Activated naive CD8-positive, alpha-beta T cell treated with anti-CD3 and anti-CD28 coated beads, Interleukin-2, amount 10 ng/mL, durations not matched to agents 7 days and 5 days (primary cell): ENCODE results near the gene P4HA2. TPM values are rescaled to one million over a fixed set of nuclear protein-coding genes. Genes with fewer than 3 reads are reported as not detected.
"Not testable (repeated sequence)": the region's sequence is repeated elsewhere in the genome, so short reads cannot be mapped to it uniquely, and the experiment has no call there.

Source experiments
- ATAC-seq: fragments of 150-1000 bp; cut with Tn5 transposase; one replicate; pipeline ENCODE4 v1.10.0; 2021; ENCODE audit warnings: low read depth, moderate library complexity
- POLR2A ChIA-PET: fragments of 350-600 bp; sonication (Branson Sonifier 250); formaldehyde crosslinking; loops from one replicate; lab custom pipeline; 2021; ENCODE audit warnings: antibody characterized with exemption; lab: Charles Lee
- DNase-seq: peaks from one replicate; pipeline ENCODE4 v3.0.0; 2021
- H3K27ac Mint-ChIP-seq: one replicate; pipeline ENCODE4 v1.8.0; 2022; ENCODE audit warnings: mild to moderate bottlenecking, mixed read lengths
- H3K27me3 Mint-ChIP-seq: one replicate; pipeline ENCODE4 v1.8.0; 2022; ENCODE audit warnings: mild to moderate bottlenecking, moderate library complexity, mixed read lengths
- H3K36me3 Mint-ChIP-seq: one replicate; pipeline ENCODE4 v1.8.0; 2021; ENCODE audit warnings: mild to moderate bottlenecking, mixed read lengths
- H3K4me1 Mint-ChIP-seq: one replicate; pipeline ENCODE4 v1.8.0; 2021; ENCODE audit warnings: mixed read lengths
- H3K4me3 Mint-ChIP-seq: one replicate; pipeline ENCODE4 v1.8.0; 2022; ENCODE audit warnings: mild to moderate bottlenecking, moderate library complexity, mixed read lengths
- H3K9me3 Mint-ChIP-seq: one replicate; pipeline ENCODE4 v1.8.0; 2021; ENCODE audit warnings: mixed read lengths
- total RNA-seq, 2 experiments: library from RNA; stranded (reverse); gene quantifications; one replicate each; pipeline ENCODE4 v1.2.3, GENCODE V29; 2021

The P4HA2 gene
- total RNA-seq, 2 experiments from 2014 or later = 10.1 to 10.7 TPM

DNA sequence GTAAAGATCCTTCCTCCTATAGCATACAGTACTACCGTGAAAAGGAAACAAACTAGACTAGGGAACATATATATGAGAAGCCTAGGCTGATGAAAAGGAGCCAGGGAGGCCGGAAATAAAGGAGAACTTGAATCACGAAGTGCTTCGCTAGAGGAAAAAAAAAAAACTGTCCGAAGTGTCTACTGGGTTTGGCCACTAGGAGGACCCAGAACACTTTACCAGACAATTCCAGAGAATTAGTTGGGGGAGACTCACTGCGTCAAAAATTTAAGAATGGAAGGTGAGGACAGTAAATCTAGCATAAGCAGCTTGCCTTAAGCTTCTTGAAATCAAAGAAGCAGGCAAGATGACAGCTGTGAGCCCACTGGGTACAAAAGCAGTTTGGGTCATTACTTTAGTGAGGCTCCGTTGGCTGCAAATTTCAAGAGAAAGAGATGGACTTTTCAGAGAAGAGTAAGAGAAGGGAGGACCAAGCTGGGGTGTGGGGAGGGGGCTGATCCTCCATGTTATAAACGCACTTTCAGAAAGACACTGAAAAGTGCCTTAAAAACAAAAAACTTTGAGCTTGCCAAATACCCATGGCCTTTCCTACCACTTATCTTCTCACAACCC lies 47.4 kb downstream of the P4HA2 start:
- ATAC-seq (peak; percentile 44), DNase-seq (no peak)
- H3K36me3 Mint-ChIP-seq = peaks cover 6% of the 10 kb centered on the region
- H3K4me1 Mint-ChIP-seq = peaks cover 36% of the 10 kb centered on the region
- H3K27ac Mint-ChIP-seq = peak overlapping the region; percentile 19
- POLR2A ChIA-PET = no interaction called here
- H3K9me3 Mint-ChIP-seq = peaks cover 5% of the 10 kb centered on the region
- no peak overlapping the region for H3K4me3 Mint-ChIP-seq
- H3K27me3 Mint-ChIP-seq = no peaks in the 10 kb centered on the region

DNA sequence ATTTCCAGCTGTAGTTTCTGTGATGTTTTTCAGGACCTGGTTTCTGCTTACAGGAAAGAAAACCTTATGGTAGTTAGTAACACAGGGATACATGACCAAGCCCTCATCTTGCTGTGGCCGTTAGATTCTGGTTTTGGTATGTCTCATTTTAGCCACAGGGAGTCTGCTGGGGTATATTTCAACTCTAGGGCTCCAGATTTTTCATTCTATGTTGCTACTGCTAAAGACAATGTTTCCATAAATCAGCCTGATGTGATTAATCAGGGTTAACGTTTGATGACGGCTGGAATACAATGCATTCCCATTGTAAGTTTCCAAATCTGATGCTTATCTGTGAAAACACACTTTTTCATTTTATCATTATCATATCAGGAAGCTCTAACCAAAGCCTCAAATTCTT lies 48.2 kb downstream of the P4HA2 start:
- ATAC-seq = no peak
- H3K9me3 Mint-ChIP-seq = peaks cover 5% of the 10 kb centered on the region
- H3K27ac Mint-ChIP-seq = peak overlapping the region; percentile 50

DNA sequence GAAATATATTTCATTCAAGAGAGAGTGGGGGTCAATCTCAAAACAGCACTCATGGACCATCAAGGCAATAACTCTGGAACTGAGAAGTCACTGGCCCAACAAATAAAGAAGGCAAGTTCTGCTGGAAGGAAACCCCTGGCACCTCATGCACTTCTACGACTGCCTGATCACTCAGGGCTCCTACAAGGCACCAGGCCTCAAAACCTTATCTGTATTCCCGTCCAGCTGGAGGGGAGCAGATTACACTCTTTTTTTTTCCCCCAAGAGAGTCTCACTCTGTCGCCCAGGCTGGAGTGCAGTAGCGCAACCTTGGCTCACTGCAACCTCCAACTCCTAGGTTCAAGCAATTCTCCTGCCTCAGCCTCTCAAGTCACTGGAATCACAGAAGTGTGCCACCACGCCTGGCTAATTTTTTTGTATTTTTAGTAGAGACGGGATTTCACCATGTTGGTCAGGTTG lies 49.9 kb downstream of the P4HA2 start:
- Mint-ChIP-seq H3K4me3 (no peak overlapping the region), H3K4me1 (peaks cover 33% of the 10 kb centered on the region), H3K27ac (peak overlapping the region; percentile 8), H3K9me3 (no peaks in the 10 kb centered on the region), H3K36me3 (no peaks in the 10 kb centered on the region), H3K27me3 (peaks cover 4% of the 10 kb centered on the region)
- no peak for ATAC-seq
- no peak for DNase-seq
- POLR2A ChIA-PET = no interaction called here

More for the DNA sequence above, 48.2 kb downstream of the P4HA2 start:
- Mint-ChIP-seq H3K27me3 (no peaks in the 10 kb centered on the region), H3K4me3 (no peak overlapping the region), H3K4me1 (peaks cover 36% of the 10 kb centered on the region), H3K36me3 (peaks cover 6% of the 10 kb centered on the region)
- POLR2A ChIA-PET = no interaction called here
- DNase-seq = no peak

DNA sequence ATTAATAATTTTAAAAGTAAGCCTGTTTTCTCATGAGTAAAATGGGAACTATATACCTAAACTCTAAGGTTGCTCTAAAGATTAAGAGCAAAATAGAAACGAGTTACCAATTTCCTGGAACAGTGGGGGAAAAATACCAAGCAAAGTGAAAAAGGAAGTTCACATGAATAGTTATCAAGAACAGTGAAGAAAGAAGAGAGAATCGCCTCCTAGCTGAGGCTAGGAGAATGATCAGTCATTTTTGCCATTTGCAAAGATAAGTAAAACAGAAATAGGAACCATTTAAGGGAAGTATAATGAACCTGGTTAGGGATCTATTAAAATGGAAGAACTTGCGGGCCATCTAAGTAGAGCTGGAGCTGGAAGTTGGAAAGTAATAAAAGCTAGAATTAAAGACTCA lies 50.7 kb downstream of the P4HA2 start:
- no peak for DNase-seq
- POLR2A ChIA-PET = no interaction called here
- Mint-ChIP-seq H3K4me3 (peak overlapping the region; percentile 54), H3K9me3 (no peaks in the 10 kb centered on the region), H3K27me3 (peaks cover 5% of the 10 kb centered on the region), H3K4me1 (peaks cover 33% of the 10 kb centered on the region), H3K36me3 (no peaks in the 10 kb centered on the region), H3K27ac (peak overlapping the region; percentile 76)
- ATAC-seq = peak; percentile 48

DNA sequence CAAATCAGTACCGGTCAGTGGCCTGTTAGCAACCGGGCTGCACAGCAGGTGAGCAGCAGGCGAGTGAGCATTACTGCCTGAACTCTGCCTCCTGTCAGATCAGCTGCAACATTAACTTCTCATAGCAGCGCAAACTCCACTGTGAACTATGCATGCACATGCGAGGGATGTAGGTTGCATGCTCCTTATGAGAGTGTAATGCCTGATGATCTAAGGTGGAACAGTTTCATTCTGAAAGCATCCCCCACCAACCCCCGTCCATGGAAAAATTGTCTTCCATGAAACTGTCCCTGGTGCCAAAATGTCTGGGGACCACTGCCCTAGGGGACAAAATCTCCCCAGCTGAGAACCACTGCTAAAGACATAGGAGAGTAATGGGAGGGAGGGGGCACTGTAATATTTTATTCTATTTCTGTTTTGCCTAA lies 51.1 kb downstream of the P4HA2 start:
- Mint-ChIP-seq H3K4me1 (peaks cover 33% of the 10 kb centered on the region), H3K4me3 (peak overlapping the region; percentile 54), H3K27ac (no peak overlapping the region), H3K36me3 (no peaks in the 10 kb centered on the region), H3K9me3 (no peaks in the 10 kb centered on the region), H3K27me3 (peaks cover 9% of the 10 kb centered on the region)
- ATAC-seq (peak; percentile 46), DNase-seq (peak; percentile 40)
- POLR2A ChIA-PET = no interaction called here

DNA sequence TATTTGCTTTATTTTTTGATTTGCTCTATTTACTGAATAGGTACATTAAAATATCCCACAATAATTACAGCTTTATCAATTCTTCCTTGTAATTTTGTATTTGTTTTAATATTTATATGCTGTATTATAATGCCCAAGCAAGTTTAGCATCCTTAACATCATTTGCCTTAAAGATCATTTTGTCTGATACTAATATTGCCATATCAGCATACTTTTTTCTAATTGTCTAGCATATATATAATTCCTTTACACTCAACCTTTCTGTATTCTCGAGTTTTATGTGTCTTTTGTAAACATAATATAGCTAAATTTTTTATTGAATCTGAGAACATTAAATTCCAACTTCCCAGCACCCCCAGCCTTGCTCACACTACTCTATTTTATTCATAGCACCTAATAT lies 64.7 kb downstream of the P4HA2 start:
- peaks cover 4% of the 10 kb centered on the region for H3K9me3 Mint-ChIP-seq
- no peak overlapping the region for H3K27ac Mint-ChIP-seq
- no peak overlapping the region for H3K4me3 Mint-ChIP-seq
- POLR2A ChIA-PET = no interaction called here
- no peak for DNase-seq
- H3K36me3 Mint-ChIP-seq = no peaks in the 10 kb centered on the region
- peaks cover 3% of the 10 kb centered on the region for H3K4me1 Mint-ChIP-seq
- no peak for ATAC-seq
- peaks cover 18% of the 10 kb centered on the region for H3K27me3 Mint-ChIP-seq

DNA sequence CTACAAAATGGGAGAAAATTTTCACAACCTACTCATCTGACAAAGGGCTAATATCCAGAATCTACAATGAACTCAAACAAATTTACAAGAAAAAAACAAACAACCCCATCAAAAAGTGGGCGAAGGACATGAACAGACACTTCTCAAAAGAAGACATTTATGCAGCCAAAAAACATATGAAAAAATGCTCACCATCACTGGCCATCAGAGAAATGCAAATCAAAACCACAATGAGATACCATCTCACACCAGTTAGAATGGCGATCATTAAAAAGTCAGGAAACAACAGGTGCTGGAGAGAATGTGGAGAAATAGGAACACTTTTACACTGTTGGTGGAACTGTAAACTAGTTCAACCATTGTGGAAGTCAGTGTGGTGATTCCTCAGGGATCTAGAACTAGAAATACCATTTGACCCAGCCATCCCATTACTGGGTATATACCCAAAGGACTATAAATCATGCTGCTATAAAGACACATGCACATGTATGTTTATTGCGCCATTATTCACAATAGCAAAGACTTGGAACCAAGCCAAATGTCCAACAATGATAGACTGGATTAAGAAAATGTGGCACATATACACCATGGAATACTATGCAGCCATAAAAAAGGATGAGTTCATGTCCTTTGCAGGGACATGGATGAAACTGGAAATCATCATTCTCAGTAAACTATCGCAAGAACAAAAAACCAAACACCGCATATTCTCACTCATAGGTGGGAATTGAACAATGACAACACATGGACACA lies 65.9 kb downstream of the P4HA2 start:
- POLR2A ChIA-PET = not testable (repeated sequence)

DNA sequence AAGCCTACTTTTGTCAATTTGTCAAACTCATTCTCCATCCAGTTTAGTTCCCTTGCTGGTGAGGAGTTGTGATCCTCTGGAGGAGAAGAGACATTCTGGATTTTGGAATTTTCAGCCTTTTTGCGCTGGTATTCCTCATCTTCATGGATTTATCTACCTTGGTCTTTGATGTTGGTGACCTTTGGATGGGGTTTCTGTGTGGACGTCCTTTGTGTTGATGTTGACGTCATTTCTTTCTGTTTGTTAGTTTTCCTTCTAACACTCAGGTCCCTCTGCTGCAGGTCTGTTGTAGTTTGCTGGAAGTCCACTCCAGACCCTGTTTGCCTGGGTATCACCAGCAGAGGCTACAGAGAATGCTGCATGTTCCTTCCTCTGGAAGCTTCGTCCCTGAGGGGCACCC lies 71.2 kb downstream of the P4HA2 start:
- Mint-ChIP-seq H3K27ac (no peak overlapping the region), H3K4me1 (no peaks in the 10 kb centered on the region)
- POLR2A ChIA-PET = no interaction called here

More for the DNA sequence above, 65.9 kb downstream of the P4HA2 start:
- H3K27me3 Mint-ChIP-seq = peaks cover 22% of the 10 kb centered on the region
- H3K4me3 Mint-ChIP-seq, DNase-seq, ATAC-seq, H3K4me1 Mint-ChIP-seq, H3K27ac Mint-ChIP-seq, H3K9me3 Mint-ChIP-seq, H3K36me3 Mint-ChIP-seq: not testable (repeated sequence)

DNA sequence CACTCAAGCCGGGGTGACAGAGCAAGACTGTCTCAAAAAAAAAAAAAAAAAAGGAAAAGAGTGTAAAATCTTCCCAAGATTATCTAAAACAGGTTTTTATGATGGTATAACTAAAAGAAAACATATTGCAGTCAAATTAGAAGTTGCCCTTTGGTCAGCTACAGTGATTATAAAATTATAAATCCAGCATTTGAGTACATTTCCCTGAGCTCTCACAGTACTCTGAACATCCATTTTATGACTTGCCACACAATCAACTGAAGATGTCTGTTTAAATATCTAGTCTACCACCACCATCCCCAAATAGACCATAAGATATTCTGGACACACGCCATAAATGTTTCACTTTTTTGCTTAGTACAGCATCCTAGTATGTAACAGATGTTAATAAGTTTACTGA lies 77.1 kb downstream of the P4HA2 start:
- Mint-ChIP-seq H3K4me1 (no peaks in the 10 kb centered on the region), H3K9me3 (peaks cover 25% of the 10 kb centered on the region), H3K27ac (no peak overlapping the region), H3K36me3 (peaks cover 7% of the 10 kb centered on the region), H3K4me3 (no peak overlapping the region), H3K27me3 (peaks cover 16% of the 10 kb centered on the region)
- POLR2A ChIA-PET = interaction anchor here (0.7 kb wide), 1 partner anchor 1186 kb away, joined by 3 read pairs; no protein-coding TSS in a partner anchor
- ATAC-seq (no peak), DNase-seq (no peak)

More for the DNA sequence above, 71.2 kb downstream of the P4HA2 start:
- peaks cover 19% of the 10 kb centered on the region for H3K27me3 Mint-ChIP-seq
- peaks cover 9% of the 10 kb centered on the region for H3K36me3 Mint-ChIP-seq
- no peak overlapping the region for H3K4me3 Mint-ChIP-seq
- ATAC-seq = no peak
- H3K9me3 Mint-ChIP-seq = peaks cover 28% of the 10 kb centered on the region
- DNase-seq = no peak

DNA sequence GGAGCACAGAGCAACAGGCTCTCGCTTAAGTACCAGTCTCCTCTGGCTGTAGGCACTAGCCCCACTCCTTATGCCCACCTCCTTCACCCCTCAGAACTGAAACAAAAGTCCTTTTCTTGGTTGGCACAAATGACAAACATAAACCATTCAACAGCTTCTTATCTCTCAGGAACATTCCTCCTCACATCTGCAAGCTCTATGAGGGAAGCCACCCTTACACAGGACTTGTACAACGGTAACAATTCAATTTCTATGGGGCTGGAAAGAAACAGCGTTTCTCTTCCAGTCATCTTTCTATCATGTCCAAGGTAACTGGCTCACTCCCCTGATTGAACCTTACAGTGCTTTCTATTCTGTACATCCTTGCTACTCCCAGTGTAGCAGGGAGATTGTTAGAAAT lies 80.0 kb downstream of the P4HA2 start:
- H3K27me3 Mint-ChIP-seq = peaks cover 24% of the 10 kb centered on the region
- POLR2A ChIA-PET = no interaction called here
- no peak for ATAC-seq

DNA sequence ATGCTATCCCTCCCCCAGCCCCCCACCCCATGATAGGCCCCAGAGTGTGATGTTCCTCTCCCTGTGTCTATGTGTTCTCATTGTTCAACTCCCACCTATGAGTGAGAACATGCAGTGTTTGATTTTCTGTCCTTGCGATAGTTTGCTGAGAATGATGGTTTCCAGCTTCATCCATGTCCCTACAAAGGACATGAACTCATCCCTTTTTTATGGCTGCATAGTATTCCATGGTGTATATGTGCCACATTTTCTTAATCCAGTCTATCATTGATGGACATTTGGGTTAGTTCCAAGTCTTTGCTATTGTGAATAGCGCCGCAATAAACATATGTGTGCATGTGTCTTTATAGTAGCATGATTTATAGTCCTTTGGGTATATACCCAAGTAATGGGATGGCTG lies 82.3 kb downstream of the P4HA2 start:
- DNase-seq, H3K4me1 Mint-ChIP-seq, POLR2A ChIA-PET, ATAC-seq, H3K4me3 Mint-ChIP-seq, H3K27ac Mint-ChIP-seq, H3K36me3 Mint-ChIP-seq: not testable (repeated sequence)
- peaks cover 12% of the 10 kb centered on the region for H3K9me3 Mint-ChIP-seq
- H3K27me3 Mint-ChIP-seq = peaks cover 26% of the 10 kb centered on the region

More for the DNA sequence above, 80.0 kb downstream of the P4HA2 start:
- no peak for DNase-seq
- H3K36me3 Mint-ChIP-seq = peaks cover 10% of the 10 kb centered on the region
- peaks cover 14% of the 10 kb centered on the region for H3K9me3 Mint-ChIP-seq
- no peak overlapping the region for H3K27ac Mint-ChIP-seq
- H3K4me3 Mint-ChIP-seq = no peak overlapping the region
- no peaks in the 10 kb centered on the region for H3K4me1 Mint-ChIP-seq

DNA sequence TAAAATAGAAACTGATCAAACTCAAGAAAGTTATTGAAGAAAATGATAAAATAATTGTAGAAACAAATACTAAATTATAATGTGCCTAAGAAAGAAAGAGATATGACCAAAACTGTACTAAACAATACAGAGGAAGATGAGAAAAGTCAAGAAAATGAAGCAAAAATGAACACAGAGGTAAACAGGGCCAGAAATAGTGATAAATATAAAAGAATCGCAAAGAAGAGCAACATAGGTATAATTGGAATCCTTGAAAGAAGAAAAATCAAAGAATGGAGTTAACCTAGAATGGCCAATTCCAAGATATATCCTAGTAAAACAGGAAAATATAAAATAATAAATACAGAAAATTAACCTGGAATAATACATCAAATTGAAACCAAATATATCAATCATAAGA lies 84.5 kb downstream of the P4HA2 start:
- Mint-ChIP-seq H3K36me3 (peaks cover 13% of the 10 kb centered on the region), H3K4me1 (no peaks in the 10 kb centered on the region), H3K27ac (no peak overlapping the region), H3K27me3 (peaks cover 37% of the 10 kb centered on the region), H3K9me3 (peaks cover 17% of the 10 kb centered on the region), H3K4me3 (no peak overlapping the region)
- POLR2A ChIA-PET = no interaction called here
- no peak for DNase-seq
- no peak for ATAC-seq

DNA sequence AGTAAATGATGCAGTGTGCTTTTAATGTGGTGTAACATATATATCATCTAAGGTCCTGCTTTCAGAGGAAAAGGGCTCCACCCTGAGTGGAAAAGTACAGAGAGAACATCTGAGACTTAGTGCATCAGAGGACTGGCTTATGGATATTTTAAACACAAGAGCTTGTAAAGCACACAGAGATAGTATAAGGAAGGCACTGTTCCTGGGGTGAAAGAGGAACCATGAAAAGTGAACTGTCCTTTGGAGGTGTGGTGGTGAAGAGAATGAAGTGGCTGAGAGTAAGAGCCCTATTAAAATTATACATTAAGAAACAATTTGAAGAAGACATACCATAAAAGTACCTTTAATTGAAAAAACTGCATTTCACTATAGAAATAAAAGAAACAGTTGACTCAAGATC lies 85.2 kb downstream of the P4HA2 start:
- H3K27me3 Mint-ChIP-seq = peaks cover 34% of the 10 kb centered on the region
- POLR2A ChIA-PET = no interaction called here
- no peak overlapping the region for H3K27ac Mint-ChIP-seq
- DNase-seq (no peak), ATAC-seq (no peak)
- no peaks in the 10 kb centered on the region for H3K4me1 Mint-ChIP-seq
- H3K9me3 Mint-ChIP-seq = peaks cover 17% of the 10 kb centered on the region
- H3K4me3 Mint-ChIP-seq = no peak overlapping the region
- H3K36me3 Mint-ChIP-seq = peaks cover 13% of the 10 kb centered on the region
